Epidermal melanocyte (primary cell): ENCODE data around the gene RAPSN.

Source experiments
- DNase-seq: peaks from one replicate; pipeline ENCODE4 v3.0.0; 2011; ENCODE audit warnings: low spot score; ENCODE audit not compliant: insufficient read length

The RAPSN gene

GRCh38 chr11:47434011-47434786 lies 14.7 kb downstream of the RAPSN start:
- no peak for DNase-seq

GRCh38 chr11:47433157-47433556 lies 15.8 kb downstream of the RAPSN start:
- no peak for DNase-seq

- no peak for DNase-seq
Observed at GRCh38 chr11:47431356-47432083, 17.4 kb downstream of the RAPSN start.

- DNase-seq, result no peak
Observed at GRCh38 chr11:47430524-47430923, 18.4 kb downstream of the RAPSN start.

- DNase-seq, result peak; percentile 93
Observed at GRCh38 chr11:47426062-47426956, 22.6 kb downstream of the RAPSN start, which contains the start of gene PSMC3. Gene PSMC3, minus strand, starts transcription at chr11:47426439. Its CDS starts 160 bp downstream, at chr11:47426279.

- DNase-seq, result no peak
Observed at GRCh38 chr11:47425611-47426010, 23.3 kb downstream of the RAPSN start.

- DNase-seq, result no peak
Observed at GRCh38 chr11:47418454-47419259, 30.3 kb downstream of the RAPSN start.

GRCh38 chr11:47417712-47418111 lies 31.2 kb downstream of the RAPSN start:
- no peak for DNase-seq

- peak; percentile 57 for DNase-seq
Observed at GRCh38 chr11:47415949-47416472, 32.9 kb downstream of the RAPSN start.

- DNase-seq, result no peak
Observed at GRCh38 chr11:47415091-47415854, 33.7 kb downstream of the RAPSN start.

- DNase-seq, result no peak
Observed at GRCh38 chr11:47414685-47415070, 34.3 kb downstream of the RAPSN start.

- DNase-seq, result no peak
Observed at GRCh38 chr11:47413908-47414684, 34.8 kb downstream of the RAPSN start.

- DNase-seq, result no peak
Observed at GRCh38 chr11:47413351-47413750, 35.6 kb downstream of the RAPSN start.

GRCh38 chr11:47411884-47412746 lies 36.8 kb downstream of the RAPSN start:
- DNase-seq, result no peak

GRCh38 chr11:47410370-47411264 lies 38.3 kb downstream of the RAPSN start:
- no peak for DNase-seq

GRCh38 chr11:47409440-47410369 lies 39.2 kb downstream of the RAPSN start:
- DNase-seq, result no peak
